HEK293 (cell line): ENCODE data around the gene ERF.

Experiments used
- GLIS1 ChIP-seq: fragments of 450-650 bp; formaldehyde crosslinking; IDR thresholded peaks from 2 replicates; pipeline ENCODE4 v1.5.1; 2016; ENCODE audit warnings: missing biosample characterization, missing genetic modification characterization
- GLIS2 ChIP-seq: fragments of 450-650 bp; formaldehyde crosslinking; IDR thresholded peaks from 2 replicates; pipeline ENCODE4 v1.5.1; 2016; ENCODE audit warnings: missing biosample characterization, missing genetic modification characterization
- HOXD13 ChIP-seq: sonication (generic); formaldehyde crosslinking; IDR thresholded peaks from 2 replicates; pipeline ENCODE4 v1.8.0; 2022; ENCODE audit warnings: missing genetic modification reagents, borderline replicate concordance
- TCF7L2 ChIP-seq: IDR thresholded peaks from 2 replicates; pipeline ENCODE4 v1.6.1; 2011; ENCODE audit warnings: low read depth, mild to moderate bottlenecking, inconsistent platforms, low read length, moderate library complexity, borderline replicate concordance
- YY2 ChIP-seq: fragments of 450-650 bp; formaldehyde crosslinking; IDR thresholded peaks from 2 replicates; pipeline ENCODE4 v1.5.1; 2016; ENCODE audit warnings: missing biosample characterization, missing genetic modification characterization
- ZBTB1 ChIP-seq: fragments of 450-650 bp; formaldehyde crosslinking; IDR thresholded peaks from 2 replicates; pipeline ENCODE4 v1.5.1; 2016; ENCODE audit warnings: missing biosample characterization, missing genetic modification characterization
- ZBTB8A ChIP-seq: fragments of 450-650 bp; formaldehyde crosslinking; IDR thresholded peaks from 2 replicates; pipeline ENCODE4 v1.5.1; 2016; ENCODE audit warnings: missing biosample characterization, missing genetic modification characterization
- ZNF16 ChIP-seq: fragments of 450-650 bp; formaldehyde crosslinking; IDR thresholded peaks from 2 replicates; pipeline ENCODE4 v1.5.1; 2016; ENCODE audit warnings: low read depth, missing biosample characterization, missing genetic modification characterization
- ZNF214 ChIP-seq: fragments of 450-650 bp; formaldehyde crosslinking; IDR thresholded peaks from 2 replicates; pipeline ENCODE4 v1.5.1; 2017; ENCODE audit warnings: missing biosample characterization, mild to moderate bottlenecking, missing genetic modification characterization, borderline replicate concordance
- ZNF223 ChIP-seq: fragments of 450-650 bp; formaldehyde crosslinking; IDR thresholded peaks from 2 replicates; pipeline ENCODE4 v1.5.1; 2016; ENCODE audit warnings: missing biosample characterization, missing genetic modification characterization
- ZNF239 ChIP-seq: fragments of 450-650 bp; formaldehyde crosslinking; IDR thresholded peaks from 2 replicates; pipeline ENCODE4 v1.5.1; 2016; ENCODE audit warnings: missing biosample characterization, missing genetic modification characterization
- ZNF311 ChIP-seq: fragments of 450-650 bp; formaldehyde crosslinking; IDR thresholded peaks from 2 replicates; pipeline ENCODE4 v1.5.1; 2017; ENCODE audit warnings: missing biosample characterization, missing genetic modification characterization, borderline replicate concordance
- ZNF324 ChIP-seq: fragments of 450-650 bp; formaldehyde crosslinking; IDR thresholded peaks from 2 replicates; pipeline ENCODE4 v1.5.1; 2016; ENCODE audit warnings: missing biosample characterization, missing genetic modification characterization
- ZNF404 ChIP-seq: fragments of 450-650 bp; formaldehyde crosslinking; IDR thresholded peaks from 2 replicates; pipeline ENCODE4 v1.5.1; 2017; ENCODE audit warnings: missing biosample characterization, missing genetic modification characterization
- ZNF501 ChIP-seq: fragments of 450-650 bp; formaldehyde crosslinking; IDR thresholded peaks from 2 replicates; pipeline ENCODE4 v1.5.1; 2016; ENCODE audit warnings: missing biosample characterization, missing genetic modification characterization
- ZNF510 ChIP-seq: fragments of 450-650 bp; formaldehyde crosslinking; IDR thresholded peaks from 2 replicates; pipeline ENCODE4 v1.5.1; 2018; ENCODE audit warnings: mild to moderate bottlenecking, missing genetic modification characterization, missing biosample characterization; ENCODE audit not compliant: insufficient replicate concordance
- ZNF585B ChIP-seq: fragments of 450-650 bp; formaldehyde crosslinking; IDR thresholded peaks from 2 replicates; pipeline ENCODE4 v1.5.1; 2016; ENCODE audit warnings: missing biosample characterization, missing genetic modification characterization
- ZNF629 ChIP-seq: fragments of 450-650 bp; formaldehyde crosslinking; IDR thresholded peaks from 2 replicates; pipeline ENCODE4 v1.5.1; 2017; ENCODE audit warnings: missing biosample characterization, missing genetic modification characterization
- ZNF670 ChIP-seq: fragments of 450-650 bp; formaldehyde crosslinking; IDR thresholded peaks from 2 replicates; pipeline ENCODE4 v1.5.1; 2016; ENCODE audit warnings: missing biosample characterization, missing genetic modification characterization, low read depth
- ZNF707 ChIP-seq: fragments of 450-650 bp; formaldehyde crosslinking; IDR thresholded peaks from 2 replicates; pipeline ENCODE4 v1.5.1; 2016; ENCODE audit warnings: missing biosample characterization, missing genetic modification characterization
- ZNF76 ChIP-seq: fragments of 450-650 bp; formaldehyde crosslinking; IDR thresholded peaks from 2 replicates; pipeline ENCODE4; 2016; ENCODE audit warnings: low read depth, missing biosample characterization, missing genetic modification characterization, borderline replicate concordance
- ZNF830 ChIP-seq: fragments of 450-650 bp; IDR thresholded peaks from 2 replicates; pipeline ENCODE4 v1.5.0; 2018; ENCODE audit warnings: missing biosample characterization, missing genetic modification characterization, low read depth, mild to moderate bottlenecking, moderate library complexity
- TF ChIP-seq, protein P1 (sequence below): fragments of 450-650 bp; formaldehyde crosslinking; IDR thresholded peaks from 2 replicates; pipeline ENCODE4 v1.5.1; 2016; ENCODE audit warnings: missing biosample characterization, missing genetic modification characterization
- TF ChIP-seq, protein P2 (sequence below): fragments of 450-650 bp; formaldehyde crosslinking; IDR thresholded peaks from 2 replicates; pipeline ENCODE4 v1.5.1; 2016; ENCODE audit warnings: missing biosample characterization, missing genetic modification characterization
- TF ChIP-seq, protein P3 (sequence below): sonication (generic); formaldehyde crosslinking; IDR thresholded peaks from 2 replicates; pipeline ENCODE4 v1.8.1; 2022; ENCODE audit warnings: mild to moderate bottlenecking, moderate library complexity, missing genetic modification reagents
- TF ChIP-seq, protein P4 (sequence below): fragments of 450-650 bp; formaldehyde crosslinking; IDR thresholded peaks from 2 replicates; pipeline ENCODE4 v1.5.1; 2017; ENCODE audit warnings: missing biosample characterization, missing genetic modification characterization
- TF ChIP-seq, protein P5 (sequence below): fragments of 450-650 bp; formaldehyde crosslinking; IDR thresholded peaks from 2 replicates; pipeline ENCODE4 v1.5.1; 2016; ENCODE audit warnings: missing biosample characterization, missing genetic modification characterization
- TF ChIP-seq, protein P6 (sequence below): fragments of 450-650 bp; formaldehyde crosslinking; IDR thresholded peaks from 2 replicates; pipeline ENCODE4 v1.5.1; 2016; ENCODE audit warnings: missing biosample characterization, missing genetic modification characterization

ERF gene

DNA sequence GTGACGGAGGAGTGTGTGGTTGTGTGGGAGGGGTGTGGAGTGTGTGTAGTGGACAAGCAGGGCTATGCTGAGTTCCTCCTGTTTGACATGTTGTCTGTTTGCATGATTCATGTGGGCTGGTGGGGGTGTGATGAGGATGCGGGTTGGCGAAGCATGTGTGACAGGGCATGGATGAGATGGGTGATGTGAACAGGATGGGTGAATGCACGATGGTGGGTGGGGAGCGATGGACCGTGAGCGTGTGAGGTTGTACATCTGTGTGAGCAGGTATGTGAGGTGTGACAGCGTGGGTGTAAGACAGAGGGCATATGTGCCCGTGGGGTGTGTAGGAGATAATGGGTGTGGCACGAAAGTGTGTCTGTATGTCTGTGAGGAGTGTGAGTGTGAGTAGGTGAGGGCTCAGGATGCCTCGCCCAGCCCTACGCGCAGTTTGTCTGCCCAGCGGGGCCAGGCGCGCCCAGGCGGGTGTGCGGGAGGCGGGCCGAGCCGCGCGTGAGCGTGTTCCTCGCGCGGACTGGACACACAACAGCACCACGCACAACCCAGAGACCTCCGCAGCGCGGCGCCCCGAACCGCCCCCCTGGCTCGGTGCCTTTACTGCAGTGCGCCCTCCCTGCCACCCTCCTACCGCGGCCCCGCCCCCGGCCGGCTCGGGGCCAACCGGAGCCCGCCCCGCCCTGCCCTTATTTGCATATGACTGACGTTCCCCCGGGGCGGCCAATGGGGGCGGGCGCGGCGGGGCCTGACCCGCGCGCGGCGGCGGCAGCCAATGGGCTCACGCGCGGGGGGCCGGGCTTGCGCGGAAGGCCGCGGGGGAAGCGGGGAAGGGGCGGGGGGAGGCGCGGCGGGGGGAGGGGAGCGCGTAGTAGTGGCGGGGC lies 28.5 kb upstream of the ERF start (continued):
- TF ChIP-seq, protein P1, sequence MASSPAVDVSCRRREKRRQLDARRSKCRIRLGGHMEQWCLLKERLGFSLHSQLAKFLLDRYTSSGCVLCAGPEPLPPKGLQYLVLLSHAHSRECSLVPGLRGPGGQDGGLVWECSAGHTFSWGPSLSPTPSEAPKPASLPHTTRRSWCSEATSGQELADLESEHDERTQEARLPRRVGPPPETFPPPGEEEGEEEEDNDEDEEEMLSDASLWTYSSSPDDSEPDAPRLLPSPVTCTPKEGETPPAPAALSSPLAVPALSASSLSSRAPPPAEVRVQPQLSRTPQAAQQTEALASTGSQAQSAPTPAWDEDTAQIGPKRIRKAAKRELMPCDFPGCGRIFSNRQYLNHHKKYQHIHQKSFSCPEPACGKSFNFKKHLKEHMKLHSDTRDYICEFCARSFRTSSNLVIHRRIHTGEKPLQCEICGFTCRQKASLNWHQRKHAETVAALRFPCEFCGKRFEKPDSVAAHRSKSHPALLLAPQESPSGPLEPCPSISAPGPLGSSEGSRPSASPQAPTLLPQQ (tag by site-specific recombination) = peak; percentile 69; the same call in 1 of the 2 replicates
- TF ChIP-seq GLIS2 = peak; percentile 89; the same call in 1 of the 2 replicates
- TF ChIP-seq ZNF510 (tag by site-specific recombination) = no peak
- TF ChIP-seq ZNF324 (tag by site-specific recombination) = no peak; the same call in 1 of the 2 replicates
- TF ChIP-seq HOXD13 (CRISPR knock-in tag) = no peak
- peak; percentile 97 for TF ChIP-seq ZNF311 (tag by site-specific recombination)
- peak; percentile 22; the same call in 1 of the 2 replicates for TF ChIP-seq ZBTB1 (tag by site-specific recombination)
- TF ChIP-seq, protein P2, sequence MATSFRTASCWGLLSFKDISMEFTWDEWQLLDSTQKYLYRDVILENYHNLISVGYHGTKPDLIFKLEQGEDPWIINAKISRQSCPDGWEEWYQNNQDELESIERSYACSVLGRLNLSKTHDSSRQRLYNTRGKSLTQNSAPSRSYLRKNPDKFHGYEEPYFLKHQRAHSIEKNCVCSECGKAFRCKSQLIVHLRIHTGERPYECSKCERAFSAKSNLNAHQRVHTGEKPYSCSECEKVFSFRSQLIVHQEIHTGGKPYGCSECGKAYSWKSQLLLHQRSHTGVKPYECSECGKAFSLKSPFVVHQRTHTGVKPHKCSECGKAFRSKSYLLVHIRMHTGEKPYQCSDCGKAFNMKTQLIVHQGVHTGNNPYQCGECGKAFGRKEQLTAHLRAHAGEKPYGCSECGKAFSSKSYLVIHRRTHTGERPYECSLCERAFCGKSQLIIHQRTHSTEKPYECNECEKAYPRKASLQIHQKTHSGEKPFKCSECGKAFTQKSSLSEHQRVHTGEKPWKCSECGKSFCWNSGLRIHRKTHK (tag by site-specific recombination) = no peak
- no peak for TF ChIP-seq ZNF707
- peak; percentile 93 for TF ChIP-seq ZBTB8A (tag by site-specific recombination)
- TF ChIP-seq, protein P3, sequence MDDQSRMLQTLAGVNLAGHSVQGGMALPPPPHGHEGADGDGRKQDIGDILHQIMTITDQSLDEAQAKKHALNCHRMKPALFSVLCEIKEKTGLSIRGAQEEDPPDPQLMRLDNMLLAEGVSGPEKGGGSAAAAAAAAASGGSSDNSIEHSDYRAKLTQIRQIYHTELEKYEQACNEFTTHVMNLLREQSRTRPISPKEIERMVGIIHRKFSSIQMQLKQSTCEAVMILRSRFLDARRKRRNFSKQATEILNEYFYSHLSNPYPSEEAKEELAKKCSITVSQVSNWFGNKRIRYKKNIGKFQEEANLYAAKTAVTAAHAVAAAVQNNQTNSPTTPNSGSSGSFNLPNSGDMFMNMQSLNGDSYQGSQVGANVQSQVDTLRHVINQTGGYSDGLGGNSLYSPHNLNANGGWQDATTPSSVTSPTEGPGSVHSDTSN (CRISPR knock-in tag) = no peak
- TF ChIP-seq ZNF501 (tag by site-specific recombination) = peak; percentile 97
- no peak for TF ChIP-seq ZNF214 (tag by site-specific recombination)
- peak; percentile 60 for TF ChIP-seq ZNF76 (tag by site-specific recombination)
- TF ChIP-seq ZNF239 (tag by site-specific recombination) = peak; percentile 56; the same call in 1 of the 2 replicates
- TF ChIP-seq ZNF223 (tag by site-specific recombination) = no peak
- TF ChIP-seq ZNF830 = no peak
- TF ChIP-seq ZNF585B (tag by site-specific recombination) = no peak
- no peak for TF ChIP-seq ZNF670 (tag by site-specific recombination)
- TF ChIP-seq, protein P4, sequence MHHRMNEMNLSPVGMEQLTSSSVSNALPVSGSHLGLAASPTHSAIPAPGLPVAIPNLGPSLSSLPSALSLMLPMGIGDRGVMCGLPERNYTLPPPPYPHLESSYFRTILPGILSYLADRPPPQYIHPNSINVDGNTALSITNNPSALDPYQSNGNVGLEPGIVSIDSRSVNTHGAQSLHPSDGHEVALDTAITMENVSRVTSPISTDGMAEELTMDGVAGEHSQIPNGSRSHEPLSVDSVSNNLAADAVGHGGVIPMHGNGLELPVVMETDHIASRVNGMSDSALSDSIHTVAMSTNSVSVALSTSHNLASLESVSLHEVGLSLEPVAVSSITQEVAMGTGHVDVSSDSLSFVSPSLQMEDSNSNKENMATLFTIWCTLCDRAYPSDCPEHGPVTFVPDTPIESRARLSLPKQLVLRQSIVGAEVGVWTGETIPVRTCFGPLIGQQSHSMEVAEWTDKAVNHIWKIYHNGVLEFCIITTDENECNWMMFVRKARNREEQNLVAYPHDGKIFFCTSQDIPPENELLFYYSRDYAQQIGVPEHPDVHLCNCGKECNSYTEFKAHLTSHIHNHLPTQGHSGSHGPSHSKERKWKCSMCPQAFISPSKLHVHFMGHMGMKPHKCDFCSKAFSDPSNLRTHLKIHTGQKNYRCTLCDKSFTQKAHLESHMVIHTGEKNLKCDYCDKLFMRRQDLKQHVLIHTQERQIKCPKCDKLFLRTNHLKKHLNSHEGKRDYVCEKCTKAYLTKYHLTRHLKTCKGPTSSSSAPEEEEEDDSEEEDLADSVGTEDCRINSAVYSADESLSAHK = no peak; the same call in 1 of the 2 replicates
- no peak for TF ChIP-seq ZNF404 (tag by site-specific recombination)
- TF ChIP-seq YY2 (tag by site-specific recombination) = peak; percentile 91
- 0 out of 2 replicates have a peak, but pooled peaks have one; percentile 25 for TF ChIP-seq ZNF629
- no peak for TF ChIP-seq ZNF16 (tag by site-specific recombination)
- TF ChIP-seq, protein P5, sequence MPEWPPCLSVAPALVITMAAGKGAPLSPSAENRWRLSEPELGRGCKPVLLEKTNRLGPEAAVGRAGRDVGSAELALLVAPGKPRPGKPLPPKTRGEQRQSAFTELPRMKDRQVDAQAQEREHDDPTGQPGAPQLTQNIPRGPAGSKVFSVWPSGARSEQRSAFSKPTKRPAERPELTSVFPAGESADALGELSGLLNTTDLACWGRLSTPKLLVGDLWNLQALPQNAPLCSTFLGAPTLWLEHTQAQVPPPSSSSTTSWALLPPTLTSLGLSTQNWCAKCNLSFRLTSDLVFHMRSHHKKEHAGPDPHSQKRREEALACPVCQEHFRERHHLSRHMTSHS = no peak
- no peak for TF ChIP-seq TCF7L2
- TF ChIP-seq, protein P6, sequence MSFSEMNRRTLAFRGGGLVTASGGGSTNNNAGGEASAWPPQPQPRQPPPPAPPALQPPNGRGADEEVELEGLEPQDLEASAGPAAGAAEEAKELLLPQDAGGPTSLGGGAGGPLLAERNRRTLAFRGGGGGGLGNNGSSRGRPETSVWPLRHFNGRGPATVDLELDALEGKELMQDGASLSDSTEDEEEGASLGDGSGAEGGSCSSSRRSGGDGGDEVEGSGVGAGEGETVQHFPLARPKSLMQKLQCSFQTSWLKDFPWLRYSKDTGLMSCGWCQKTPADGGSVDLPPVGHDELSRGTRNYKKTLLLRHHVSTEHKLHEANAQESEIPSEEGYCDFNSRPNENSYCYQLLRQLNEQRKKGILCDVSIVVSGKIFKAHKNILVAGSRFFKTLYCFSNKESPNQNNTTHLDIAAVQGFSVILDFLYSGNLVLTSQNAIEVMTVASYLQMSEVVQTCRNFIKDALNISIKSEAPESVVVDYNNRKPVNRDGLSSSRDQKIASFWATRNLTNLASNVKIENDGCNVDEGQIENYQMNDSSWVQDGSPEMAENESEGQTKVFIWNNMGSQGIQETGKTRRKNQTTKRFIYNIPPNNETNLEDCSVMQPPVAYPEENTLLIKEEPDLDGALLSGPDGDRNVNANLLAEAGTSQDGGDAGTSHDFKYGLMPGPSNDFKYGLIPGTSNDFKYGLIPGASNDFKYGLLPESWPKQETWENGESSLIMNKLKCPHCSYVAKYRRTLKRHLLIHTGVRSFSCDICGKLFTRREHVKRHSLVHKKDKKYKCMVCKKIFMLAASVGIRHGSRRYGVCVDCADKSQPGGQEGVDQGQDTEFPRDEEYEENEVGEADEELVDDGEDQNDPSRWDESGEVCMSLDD (tag by site-specific recombination) = peak; percentile 96
- TF ChIP-seq GLIS1 (tag by site-specific recombination) = peak; percentile 96
